Frontal cortex (tissue), 4 donors: ENCODE data around the gene GNE. TPM values are rescaled to one million over a fixed set of nuclear protein-coding genes. Genes with fewer than 3 reads are reported as not detected.
A peak's percentile ranks its signal among the peaks of the same experiment; 100 is the strongest.
"Not testable (repeated sequence)": the region's sequence is repeated elsewhere in the genome, so short reads cannot be mapped to it uniquely, and the experiment has no call there.

Experiments
- DNase-seq, 2 donors: peaks; one replicate each; pipeline ENCODE4 v3.0.0; 2012; ENCODE audit warnings: low spot score in 2 of 2
- FAIRE-seq: peaks from 2 replicates; lab custom pipeline; 2012; peaks lifted over from hg19 to GRCh38; lab: Jason Lieb, UNC
- small RNA-seq: library from RNA; depleted of rRNA; stranded (forward); fragments of <200 nt; gene quantifications from one replicate; pipeline ENCODE3, GENCODE V24; 2014
- total RNA-seq: library from RNA; depleted of rRNA; stranded (reverse); fragments of >200 nt; gene quantifications from one replicate; pipeline ENCODE4 v1.2.3, GENCODE V29; 2014
- donor health status: control.
- donor health status: control.
- donor health status: control.

GNE gene
- total RNA-seq, 1 donor from 2014 or later, result 45.2 TPM

DNA sequence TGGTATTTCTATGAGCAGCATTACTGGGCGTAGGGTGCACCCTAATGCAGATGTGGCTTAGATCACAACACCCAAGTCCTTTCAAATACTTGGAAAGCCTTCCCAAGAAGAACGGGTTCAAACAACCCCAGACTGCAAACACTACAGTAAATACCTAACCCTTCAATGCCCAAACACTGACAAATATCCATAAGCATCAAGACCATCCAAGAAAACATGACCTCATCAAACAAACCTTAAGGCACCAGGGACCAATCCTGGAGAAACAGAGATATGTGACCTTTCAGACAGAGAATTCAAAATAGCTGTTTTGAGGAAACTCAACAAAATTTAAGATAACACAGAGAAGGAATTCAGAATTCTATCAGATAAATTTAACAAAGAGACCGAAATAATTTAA is 83.0 kb downstream of the GNE start:
- not testable (repeated sequence) for FAIRE-seq, DNase-seq

DNA sequence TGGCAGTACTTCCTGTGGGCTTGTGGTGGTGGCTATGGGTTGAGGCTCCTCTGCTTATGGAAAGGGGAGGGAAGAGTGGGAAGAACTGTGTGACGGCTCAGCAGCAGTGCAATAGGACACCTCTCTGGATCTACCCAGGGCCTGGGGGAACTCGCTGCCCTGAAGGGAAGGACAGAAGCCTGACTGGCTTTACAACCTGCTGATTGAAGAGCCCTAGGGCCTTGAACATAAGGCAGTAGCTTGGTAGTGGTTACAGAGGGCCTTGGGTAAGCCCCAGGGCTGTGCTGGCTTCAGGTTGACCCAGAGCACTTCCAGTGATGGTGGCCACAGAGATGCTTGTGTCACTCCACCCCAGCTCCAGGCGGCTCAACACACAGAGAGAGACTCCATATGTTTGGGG is 83.5 kb downstream of the GNE start:
- FAIRE-seq (no peak), DNase-seq (no peak)

DNA sequence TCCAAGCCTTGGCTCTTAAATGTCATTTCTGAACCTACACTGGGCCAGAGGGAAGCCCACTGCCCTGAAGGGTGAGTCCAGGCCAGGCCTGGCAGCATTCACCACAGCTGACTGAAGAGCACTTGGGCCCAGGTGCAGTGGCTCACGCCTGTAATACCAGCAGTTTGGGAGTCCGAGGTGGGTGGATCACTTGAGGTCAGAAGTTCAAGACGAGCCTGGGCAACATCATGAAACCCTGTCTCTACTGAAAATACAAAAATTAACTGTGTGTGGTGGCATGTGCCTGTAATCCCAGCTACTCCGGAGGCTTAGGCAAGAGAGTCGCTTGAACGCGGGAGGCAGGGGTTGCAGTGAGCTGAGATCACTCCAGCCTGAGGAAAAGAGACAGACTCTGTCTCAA is 84.0 kb downstream of the GNE start:
- no peak for DNase-seq
- no peak for FAIRE-seq

GRCh38 chr9:36173861-36174260 is 84.4 kb downstream of the GNE start:
- DNase-seq (no peak), FAIRE-seq (no peak)

DNA sequence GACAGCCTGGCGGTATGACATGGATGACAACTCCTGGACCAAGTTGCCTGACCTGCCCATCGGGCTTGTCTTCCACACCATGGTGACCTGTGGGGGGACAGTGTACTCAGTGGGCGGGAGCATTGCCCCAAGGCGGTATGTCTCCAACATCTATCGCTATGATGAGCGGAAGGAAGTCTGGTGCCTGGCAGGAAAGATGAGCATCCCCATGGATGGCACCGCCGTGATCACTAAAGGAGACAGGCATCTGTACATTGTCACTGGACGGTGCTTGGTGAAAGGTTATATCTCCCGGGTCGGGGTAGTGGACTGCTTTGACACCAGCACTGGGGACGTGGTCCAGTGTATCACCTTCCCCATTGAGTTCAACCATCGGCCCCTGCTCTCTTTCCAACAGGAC is 87.7 kb downstream of the GNE start:
- FAIRE-seq, result no peak
- no peak for DNase-seq

- no peak for FAIRE-seq
- DNase-seq, result peak in 1 of 2 donors; percentile 1
These were observed 88.5 kb downstream of the GNE start for GRCh38 chr9:36169708-36170107.

DNA sequence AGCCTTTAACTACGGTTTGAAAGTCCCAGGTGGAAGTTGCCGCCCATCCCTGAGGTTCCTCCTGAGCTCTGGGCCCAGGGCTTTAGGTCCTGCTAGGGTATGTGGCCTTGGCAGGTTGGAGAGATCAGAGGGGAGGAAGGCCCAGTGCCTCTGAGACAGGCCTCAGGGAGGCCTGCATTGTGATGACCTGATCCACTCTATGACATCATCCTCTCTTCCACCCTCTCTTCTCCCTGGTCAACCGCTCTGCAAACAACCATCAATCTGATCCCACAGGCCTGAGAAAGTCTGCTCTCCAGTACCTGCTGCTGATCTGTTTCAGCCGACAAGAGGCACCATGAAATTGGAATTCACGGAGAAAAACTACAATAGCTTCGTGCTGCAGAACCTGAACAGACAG is 89.1 kb downstream of the GNE start, which contains the start of gene CCIN:
Gene CCIN (plus strand): TSS at position 223 of the 400 bp plus-strand sequence. CDS start 115 bp downstream, at position 338.
- no peak for FAIRE-seq

DNA sequence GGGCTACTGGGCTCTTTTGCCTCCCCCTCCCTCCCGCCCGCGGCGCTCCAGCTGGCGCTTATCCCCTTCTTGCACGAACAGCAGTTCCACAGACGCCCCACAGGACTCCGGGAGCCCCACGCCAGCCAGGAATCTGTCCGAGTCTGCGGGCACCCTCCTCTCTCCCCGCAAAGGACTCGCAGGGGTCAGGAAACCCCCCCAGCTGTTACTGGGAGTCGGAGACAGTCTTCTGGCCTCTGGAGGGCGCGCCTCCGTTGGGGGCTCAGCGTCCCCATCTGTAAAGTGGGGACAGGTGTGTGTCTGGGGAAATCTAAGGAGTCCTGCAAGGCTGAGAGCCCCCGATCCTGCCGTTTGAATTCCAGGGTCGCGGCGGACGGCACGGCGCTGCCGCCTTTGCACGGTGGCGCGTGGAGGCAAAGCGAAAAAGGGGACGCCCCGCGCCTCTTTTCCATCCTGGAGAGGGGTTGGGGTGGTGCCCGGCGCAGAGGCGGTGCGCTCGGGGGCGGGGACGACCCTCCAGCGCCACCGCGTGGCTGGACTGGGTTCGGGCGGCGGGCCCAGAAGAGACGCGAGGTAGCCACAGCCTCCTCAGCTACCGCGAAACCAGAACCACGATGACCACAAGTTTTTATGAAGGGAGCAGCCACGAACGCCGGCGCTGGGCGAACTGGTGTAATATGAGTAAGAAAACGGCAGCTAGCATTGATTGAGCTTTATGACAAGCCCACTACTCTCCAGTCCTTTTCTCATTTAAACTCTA is 91.9 kb downstream of the GNE start:
- DNase-seq (peak; percentile 84 to 94), FAIRE-seq (no peak)

More for the DNA sequence above, 89.1 kb downstream of the GNE start, which contains the start of gene CCIN:
- peak in 1 of 2 donors; percentile 2 for DNase-seq

- DNase-seq, result peak; percentile 41 to 49
- no peak for FAIRE-seq
These were observed 92.5 kb downstream of the GNE start for GRCh38 chr9:36165826-36166167.

GRCh38 chr9:36164989-36165388 is 93.3 kb downstream of the GNE start:
- FAIRE-seq (no peak), DNase-seq (peak in 1 of 2 donors; percentile 8)

Small RNAs within 50 kb of the gene (small RNA-seq; reads per million reads assigned to genes)
- not detected for gene RNU4-53P

Other genes with a start within 250 kb of the GNE start
- 7.3 TPM for gene RECK, start 221.5 kb downstream of the GNE start, total RNA-seq
- 8.6 TPM for gene GLIPR2, start 121.7 kb downstream of the GNE start, total RNA-seq
- gene CCIN, start 89.1 kb downstream of the GNE start, total RNA-seq, result not detected
- gene CLTA, start 67.5 kb downstream of the GNE start, total RNA-seq, result 152 TPM
- gene RNF38, start 141.8 kb upstream of the GNE start, total RNA-seq, result 38.7 TPM